NCI-H146 (cell line): Measurements from ENCODE around the gene TOMM20.
A peak's percentile ranks its signal among the peaks of the same experiment; 100 is the strongest.
"Not testable (repeated sequence)": the region's sequence is repeated elsewhere in the genome, so short reads cannot be mapped to it uniquely, and the experiment has no call there.

Experiments used
- DNase-seq: peaks from one replicate; lab custom pipeline; 2025; lab: John Stamatoyannopoulos, UW

TOMM20 gene

GRCh38 chr1:235079443-235080296 is 49.0 kb downstream of the TOMM20 start:
- DNase-seq: peak; percentile 88

GRCh38 chr1:235078480-235079381 is 49.9 kb downstream of the TOMM20 start:
- no peak for DNase-seq

GRCh38 chr1:235077571-235078479 is 50.8 kb downstream of the TOMM20 start:
- DNase-seq: no peak

- no peak for DNase-seq
Measured at GRCh38 chr1:235077163-235077540, 51.5 kb downstream of the TOMM20 start.

- DNase-seq: no peak
Measured at GRCh38 chr1:235076504-235077162, 52.0 kb downstream of the TOMM20 start.

GRCh38 chr1:235075777-235076308 is 52.8 kb downstream of the TOMM20 start:
- DNase-seq: no peak

GRCh38 chr1:235075048-235075776 is 53.4 kb downstream of the TOMM20 start:
- peak; percentile 46 for DNase-seq

GRCh38 chr1:235074523-235075047 is 54.1 kb downstream of the TOMM20 start:
- peak; percentile 70 for DNase-seq

GRCh38 chr1:235073968-235074522 is 54.6 kb downstream of the TOMM20 start:
- peak; percentile 64 for DNase-seq

- DNase-seq: no peak
Measured at GRCh38 chr1:235073331-235073967, 55.2 kb downstream of the TOMM20 start.

GRCh38 chr1:235072577-235072976 is 56.1 kb downstream of the TOMM20 start:
- not testable (repeated sequence) for DNase-seq

GRCh38 chr1:235072096-235072495 is 56.5 kb downstream of the TOMM20 start:
- no peak for DNase-seq

GRCh38 chr1:235070819-235071218 is 57.8 kb downstream of the TOMM20 start:
- no peak for DNase-seq

GRCh38 chr1:235069577-235070563 is 58.8 kb downstream of the TOMM20 start:
- peak; percentile 60 for DNase-seq

GRCh38 chr1:235069176-235069575 is 59.5 kb downstream of the TOMM20 start:
- no peak for DNase-seq

- DNase-seq: peak; percentile 34
Measured at GRCh38 chr1:235068158-235069121, 60.2 kb downstream of the TOMM20 start.
